ENCODE measurements around the gene TIMM44. TPM values are rescaled to one million over a fixed set of nuclear protein-coding genes. Genes with fewer than 3 reads are reported as not detected.

The TIMM44 gene
- total RNA-seq, 2 experiments from 2014 or later: 86.0 to 116 TPM

DNA sequence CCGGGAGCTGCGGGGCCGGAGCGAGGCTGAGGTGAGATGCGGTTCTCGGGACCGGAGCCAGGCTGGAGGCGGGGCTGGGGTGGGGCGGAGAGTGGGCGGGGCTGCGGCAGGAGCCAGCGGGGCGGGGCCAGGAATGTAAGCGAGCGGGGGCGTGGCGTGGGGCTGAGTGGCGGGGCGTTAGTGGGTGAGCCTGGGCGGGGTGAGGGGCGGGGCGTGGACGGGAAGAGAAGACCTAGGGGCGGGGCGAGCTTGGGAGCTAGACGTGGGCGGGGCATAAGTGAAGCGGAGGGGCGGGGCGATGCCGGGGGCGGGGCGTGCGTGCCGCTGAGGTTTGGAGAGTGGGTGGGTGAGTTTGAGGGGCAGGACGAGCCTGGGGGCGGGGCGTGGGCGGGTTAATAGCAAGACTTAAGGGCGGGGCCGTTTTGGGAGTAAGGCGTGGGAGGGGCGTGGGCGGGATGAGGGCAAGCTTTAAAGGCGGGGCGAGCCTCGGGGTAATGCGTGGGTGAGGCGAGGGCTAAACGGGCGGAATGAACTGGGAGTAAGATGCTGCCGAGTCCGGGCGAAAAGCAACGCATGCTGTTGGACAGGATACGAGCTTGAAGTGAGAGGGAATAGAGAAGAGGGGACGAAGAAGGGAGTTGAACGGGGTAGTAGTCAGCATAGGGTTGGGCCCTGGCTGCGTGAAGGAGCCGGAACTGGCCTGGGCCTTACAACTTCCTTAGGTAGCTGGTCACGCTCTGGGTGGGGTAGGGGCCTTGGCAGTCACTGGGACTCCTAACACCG is 22.8 kb downstream of the TIMM44 start:
- intact Hi-C loops (cut with micrococcal nuclease; ENCODE audit: unreplicated experiment): loop anchor here (2.0 kb wide), 3 partner anchors 22 to 68 kb away; partner anchors contain the start of gene TIMM44

GRCh38 chr19:7919610-7920518 is 23.6 kb downstream of the TIMM44 start, which contains the start of gene SNAPC2:
Gene SNAPC2 (plus strand): TSS chr19:7920338. CDS start chr19:7920367, 29 bp downstream.
- intact Hi-C loops (cut with micrococcal nuclease; ENCODE audit: unreplicated experiment): loop anchor here (2.0 kb wide), 3 partner anchors 23 to 67 kb away; partner anchors contain the start of gene TIMM44
- Histone ChIP-seq H3K4me2 (ENCODE audit: low read length) (peak within 1 kb of the TSS; percentile 86), H2AFZ (ENCODE audit: low read length) (peak within 1 kb of the TSS; percentile 77), H3K9me3 (ENCODE audit: low read length) (no peaks in the 10 kb centered on the region), H3K9me2 (ENCODE audit: insufficient read depth, low read length) (no peaks in the 10 kb centered on the region), H4K20me1 (ENCODE audit: insufficient read depth, low read length) (peaks cover 6% of the 10 kb centered on the region; the same call in 1 of the 2 replicates), H3K79me2 (ENCODE audit: insufficient read depth, low read depth, low read length) (no peaks in the 10 kb centered on the region), H3K36me3 (ENCODE audit: insufficient read depth, low read length) (peaks cover 3% of the 10 kb centered on the region; the same call in 1 of the 2 replicates), H3K4me3 (ENCODE audit: low read depth, low read length, poor library complexity, severe bottlenecking) (peak within 1 kb of the TSS; percentile 73), H3K27ac (ENCODE audit: low read depth, low read length, poor library complexity, severe bottlenecking) (peak within 1 kb of the TSS; percentile 59), H3K4me1 (ENCODE audit: insufficient read depth, low read length, poor library complexity, severe bottlenecking) (peaks cover 16% of the 10 kb centered on the region)
- DNase-seq (ENCODE audit: low spot score): peak; percentile 96
- POLR2A ChIA-PET: interaction anchor here (0.6 to 2.2 kb wide), 5 partner anchors 8 to 536 kb away, joined by 3 to 12 read pairs (median 4); partner anchors contain the start of gene TIMM44
- CTCF ChIA-PET (ENCODE audit: unreplicated experiment): interaction anchor here (0.5 to 1.4 kb wide), 10 partner anchors 8 to 677 kb away, joined by 3 to 15 read pairs (median 6); partner anchors contain the start of gene TIMM44
- no TSS peak for BruUV-seq (replicated peaks)
- TF ChIP-seq EZH2phosphoT487 (IDR thresholded peaks at IDR 0.05; ENCODE audit: borderline replicate concordance, low read depth, low read length) (no peak), CTCF (conservative IDR thresholded peaks at IDR 0.05; ENCODE audit: low read length) (no peak)

More for the DNA sequence above, 22.8 kb downstream of the TIMM44 start:
- POLR2A ChIA-PET: interaction anchor here (0.5 to 2.2 kb wide), 6 partner anchors 9 to 535 kb away, joined by 3 to 12 read pairs (median 4); partner anchors contain the start of gene TIMM44
- no peak for TF ChIP-seq EZH2phosphoT487 (IDR thresholded peaks at IDR 0.05; ENCODE audit: borderline replicate concordance, low read depth, low read length)
- no peak for TF ChIP-seq CTCF (conservative IDR thresholded peaks at IDR 0.05; ENCODE audit: low read length)
- CTCF ChIA-PET (ENCODE audit: unreplicated experiment): interaction anchor here (0.6 to 1.4 kb wide), 10 partner anchors 9 to 553 kb away, joined by 3 to 15 read pairs (median 6); partner anchors contain the start of genes MAP2K7 and TIMM44
- H3K9me2 ChIP-seq (ENCODE audit: insufficient read depth, low read length): no peaks in the 10 kb centered on the region
- H3K9me3 ChIP-seq (ENCODE audit: low read length): no peaks in the 10 kb centered on the region
- H4K20me1 ChIP-seq (ENCODE audit: insufficient read depth, low read length): peaks cover 6% of the 10 kb centered on the region; the same call in 1 of the 2 replicates
- BruUV-seq (replicated peaks): no TSS peak
- H2AFZ ChIP-seq (ENCODE audit: low read length): peak overlapping the region; percentile 77
- DNase-seq (ENCODE audit: low spot score): peak; percentile 98
- H3K27ac ChIP-seq (ENCODE audit: low read depth, low read length, poor library complexity, severe bottlenecking): peak overlapping the region; percentile 59
- peaks cover 16% of the 10 kb centered on the region for H3K4me1 ChIP-seq (ENCODE audit: insufficient read depth, low read length, poor library complexity, severe bottlenecking)
- no peaks in the 10 kb centered on the region for H3K79me2 ChIP-seq (ENCODE audit: insufficient read depth, low read depth, low read length)
- peak overlapping the region; percentile 86 for H3K4me2 ChIP-seq (ENCODE audit: low read length)
- H3K36me3 ChIP-seq (ENCODE audit: insufficient read depth, low read length): peaks cover 3% of the 10 kb centered on the region; the same call in 1 of the 2 replicates
- H3K4me3 ChIP-seq (ENCODE audit: low read depth, low read length, poor library complexity, severe bottlenecking): peak overlapping the region; percentile 73

Data from OCI-LY7 (cell line).